Activated T-cell treated with anti-CD3 and anti-CD28 coated beads for 4 hours (primary cell): ENCODE data around the gene CAPN2.

Experiments
- DNase-seq: peaks from one replicate; pipeline ENCODE4 v3.0.0-alpha.2; 2020

Gene CAPN2

GRCh38 chr1:223702735-223703667, 9.3 kb upstream of the CAPN2 start:
- no peak for DNase-seq

GRCh38 chr1:223703668-223704013, 8.7 kb upstream of the CAPN2 start:
- no peak for DNase-seq

- no peak for DNase-seq
These were observed 7.1 kb upstream of the CAPN2 start for GRCh38 chr1:223704921-223705878.

- no peak for DNase-seq
These were observed 6.0 kb upstream of the CAPN2 start for GRCh38 chr1:223706077-223706973.

GRCh38 chr1:223707256-223708000, 4.9 kb upstream of the CAPN2 start:
- DNase-seq = no peak

- DNase-seq = no peak
These were observed 4.4 kb upstream of the CAPN2 start for GRCh38 chr1:223708001-223708359.

GRCh38 chr1:223708651-223709268, 3.6 kb upstream of the CAPN2 start:
- no peak for DNase-seq

GRCh38 chr1:223709598-223709997, 2.7 kb upstream of the CAPN2 start:
- DNase-seq = no peak

- DNase-seq = no peak
These were observed 1.9 kb upstream of the CAPN2 start for GRCh38 chr1:223710179-223711133.

GRCh38 chr1:223711173-223711572, 1.2 kb upstream of the CAPN2 start:
- DNase-seq = no peak

- DNase-seq = no peak
These were observed 569 bp upstream of the CAPN2 start for GRCh38 chr1:223711747-223712193.

- DNase-seq = no peak
These were observed 623 bp downstream of the CAPN2 start for GRCh38 chr1:223712850-223713474.

- DNase-seq = no peak
These were observed 1.4 kb downstream of the CAPN2 start for GRCh38 chr1:223713546-223714420.

GRCh38 chr1:223714421-223714724, 2.0 kb downstream of the CAPN2 start:
- no peak for DNase-seq

- no peak for DNase-seq
These were observed 2.7 kb downstream of the CAPN2 start for GRCh38 chr1:223714849-223715603.

GRCh38 chr1:223715604-223716172, 3.3 kb downstream of the CAPN2 start:
- no peak for DNase-seq

- DNase-seq = no peak
These were observed 4.0 kb downstream of the CAPN2 start for GRCh38 chr1:223716302-223716862.
